SU-DHL-6 (cell line): ENCODE data around the gene TGM6.

Experiments
- H2AFZ ChIP-seq: fragments of 200-600 bp; sonication (generic); 2 replicates; pipeline ENCODE4 v1.6.1; 2014; ENCODE audit warnings: low read depth, mild to moderate bottlenecking, moderate library complexity, mixed read lengths, antibody characterized with exemption, low read length; ENCODE audit not compliant: severe bottlenecking
- H3F3A ChIP-seq: fragments of 200-600 bp; shearing (Covaris generic); 2 replicates; pipeline ENCODE4 v1.6.0; 2016; ENCODE audit warnings: antibody characterized with exemption, mild to moderate bottlenecking; ENCODE audit not compliant: insufficient read depth
- H3K27ac ChIP-seq: fragments of 200-600 bp; sonication (generic); 2 replicates; pipeline ENCODE4 v1.5.1; 2016; ENCODE audit warnings: low read depth, mild to moderate bottlenecking, low read length, moderate library complexity, mixed read lengths
- H3K27me3 ChIP-seq: fragments of 200-600 bp; sonication (generic), shearing (Covaris generic); 2 replicates; pipeline ENCODE4 v1.6.0; 2014; ENCODE audit warnings: mild to moderate bottlenecking, low read length
- H3K36me3 ChIP-seq: fragments of 200-600 bp; sonication (generic); 2 replicates; pipeline ENCODE4 v1.6.1; 2014; ENCODE audit warnings: mild to moderate bottlenecking, low read length, mixed read lengths
- H3K4me2 ChIP-seq: fragments of 300-600, 200-600 bp; shearing (Covaris generic), sonication (generic); 2 replicates; pipeline ENCODE4 v1.6.0; 2014; ENCODE audit warnings: low read length, low read depth, mild to moderate bottlenecking; ENCODE audit not compliant: poor library complexity, severe bottlenecking
- H3K4me3 ChIP-seq: fragments of 200-600 bp; sonication (generic); 2 replicates; pipeline ENCODE4 v1.5.1; 2014; ENCODE audit warnings: antibody characterized with exemption, low read length, mild to moderate bottlenecking, mixed read lengths; ENCODE audit not compliant: insufficient read depth, poor library complexity, severe bottlenecking
- H3K79me2 ChIP-seq: fragments of 200-600 bp; sonication (generic); 2 replicates; pipeline ENCODE4 v1.6.1; 2014; ENCODE audit warnings: mild to moderate bottlenecking, low read length, moderate library complexity; ENCODE audit not compliant: insufficient read depth
- H3K9ac ChIP-seq: fragments of 200-600 bp; sonication (generic); 2 replicates; pipeline ENCODE4 v1.7.0; 2014; ENCODE audit warnings: mild to moderate bottlenecking, low read length
- H3K9me2 ChIP-seq: fragments of 200-600 bp; sonication (generic); replicated peaks from 2 replicates; pipeline ENCODE4 v1.6.1; 2014; ENCODE audit warnings: low read length; ENCODE audit not compliant: insufficient read depth
- H3K9me3 ChIP-seq: fragments of 200-600 bp; sonication (generic); 2 replicates; pipeline ENCODE4 v1.6.1; 2014; ENCODE audit warnings: low read length, mixed read lengths; ENCODE audit not compliant: insufficient read depth
- H4K20me1 ChIP-seq: fragments of 200-600 bp; sonication (generic); 2 replicates; pipeline ENCODE4 v1.6.1; 2014; ENCODE audit warnings: low read depth, mild to moderate bottlenecking, antibody characterized with exemption, low read length, moderate library complexity, mixed read lengths
- EZH2phosphoT487 ChIP-seq: fragments of 200-600 bp; sonication (generic), shearing (Covaris generic); conservative IDR thresholded peaks from 2 replicates; pipeline ENCODE4 v1.6.1; 2018; ENCODE audit warnings: mild to moderate bottlenecking, antibody characterized with exemption, low read length, moderate library complexity, mixed read lengths
- TF ChIP-seq, protein P1 (sequence below): fragments of 200-600 bp; sonication (generic); IDR thresholded peaks from one replicate; pipeline ENCODE4 v1.5.1; 2017; ENCODE audit warnings: antibody characterized with exemption, mild to moderate bottlenecking, low read length, moderate library complexity; ENCODE audit not compliant: insufficient read depth, poor library complexity, severe bottlenecking

Gene TGM6

DNA sequence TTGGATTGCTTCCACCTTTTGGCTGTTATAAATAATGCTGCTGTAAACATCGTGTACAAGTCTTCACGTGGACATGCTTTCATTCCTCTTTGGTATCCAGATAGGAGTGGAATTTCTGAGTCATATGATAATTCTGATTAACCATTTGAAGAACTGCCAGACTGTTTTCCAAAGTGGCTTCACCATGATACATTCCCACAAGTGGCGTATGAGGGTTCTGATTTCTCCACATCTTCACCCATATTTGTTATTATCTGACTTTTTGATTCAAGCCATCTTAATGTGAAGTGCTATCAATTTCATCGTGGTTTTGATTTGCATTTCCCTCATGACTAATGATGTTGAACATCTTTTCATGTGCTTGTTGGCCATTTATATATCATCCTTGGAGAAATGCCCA lies 92.8 kb downstream of the TGM6 start:
- Histone ChIP-seq H4K20me1 (peaks cover 8% of the 10 kb centered on the region), H3K27me3 (no peaks in the 10 kb centered on the region), H2AFZ (no peak overlapping the region), H3K27ac (no peak overlapping the region), H3K79me2 (peaks cover 21% of the 10 kb centered on the region), H3K4me2 (no peak overlapping the region), H3F3A (peaks cover 12% of the 10 kb centered on the region), H3K9me2 (no peaks in the 10 kb centered on the region), H3K9me3 (no peaks in the 10 kb centered on the region), H3K36me3 (peaks cover 10% of the 10 kb centered on the region; the same call in 1 of the 2 replicates), H3K4me3 (no peak overlapping the region), H3K9ac (no peak overlapping the region)
- TF ChIP-seq, protein P1, sequence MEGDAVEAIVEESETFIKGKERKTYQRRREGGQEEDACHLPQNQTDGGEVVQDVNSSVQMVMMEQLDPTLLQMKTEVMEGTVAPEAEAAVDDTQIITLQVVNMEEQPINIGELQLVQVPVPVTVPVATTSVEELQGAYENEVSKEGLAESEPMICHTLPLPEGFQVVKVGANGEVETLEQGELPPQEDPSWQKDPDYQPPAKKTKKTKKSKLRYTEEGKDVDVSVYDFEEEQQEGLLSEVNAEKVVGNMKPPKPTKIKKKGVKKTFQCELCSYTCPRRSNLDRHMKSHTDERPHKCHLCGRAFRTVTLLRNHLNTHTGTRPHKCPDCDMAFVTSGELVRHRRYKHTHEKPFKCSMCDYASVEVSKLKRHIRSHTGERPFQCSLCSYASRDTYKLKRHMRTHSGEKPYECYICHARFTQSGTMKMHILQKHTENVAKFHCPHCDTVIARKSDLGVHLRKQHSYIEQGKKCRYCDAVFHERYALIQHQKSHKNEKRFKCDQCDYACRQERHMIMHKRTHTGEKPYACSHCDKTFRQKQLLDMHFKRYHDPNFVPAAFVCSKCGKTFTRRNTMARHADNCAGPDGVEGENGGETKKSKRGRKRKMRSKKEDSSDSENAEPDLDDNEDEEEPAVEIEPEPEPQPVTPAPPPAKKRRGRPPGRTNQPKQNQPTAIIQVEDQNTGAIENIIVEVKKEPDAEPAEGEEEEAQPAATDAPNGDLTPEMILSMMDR: no peak
- no peak for TF ChIP-seq EZH2phosphoT487

DNA sequence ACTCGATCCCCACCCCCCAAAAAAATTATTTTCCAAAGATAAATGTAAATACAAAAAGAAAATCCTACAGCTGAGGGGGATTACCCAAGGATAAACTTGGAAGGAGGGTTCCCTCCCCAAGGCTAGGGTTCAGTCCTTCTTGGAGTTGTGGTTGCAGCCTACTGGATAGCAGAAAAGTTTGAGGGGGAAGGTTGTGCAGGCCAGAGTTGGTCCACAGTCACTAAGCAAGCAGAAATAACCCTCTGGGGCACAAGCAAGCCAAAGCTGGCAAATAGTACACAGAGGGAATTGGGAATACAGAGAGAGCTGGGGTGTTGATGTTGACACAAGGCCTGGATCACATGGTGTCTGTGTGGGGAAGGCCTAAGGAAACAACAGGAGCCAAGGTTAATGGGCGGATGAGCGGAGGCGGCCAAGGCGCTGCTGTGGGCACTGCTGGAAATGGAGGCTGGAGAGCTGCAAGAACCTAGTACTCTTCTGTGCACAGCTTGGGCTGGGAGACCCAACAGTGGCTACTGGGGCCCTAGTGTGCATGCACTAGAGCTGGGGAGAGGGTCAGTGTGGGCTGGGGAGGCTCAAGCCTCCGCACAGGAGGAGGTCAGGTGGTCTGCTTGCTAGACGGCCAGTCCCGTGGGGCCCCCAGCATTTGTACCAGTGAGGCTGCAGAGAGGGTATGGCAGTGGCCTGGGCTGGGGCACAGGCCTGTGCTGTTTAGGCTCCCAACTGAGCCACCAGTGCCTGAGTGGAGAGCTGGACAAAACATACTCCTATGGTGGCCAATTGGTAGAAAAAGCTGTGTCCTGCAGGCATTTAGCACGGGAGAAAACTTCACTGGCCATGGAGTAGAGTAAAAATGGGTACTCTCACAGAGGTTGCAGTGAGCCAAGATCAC lies 95.4 kb downstream of the TGM6 start:
- Histone ChIP-seq H2AFZ (no peak overlapping the region), H3K9me3 (no peaks in the 10 kb centered on the region), H3K79me2 (no peaks in the 10 kb centered on the region), H3K27me3 (no peaks in the 10 kb centered on the region), H3F3A (peaks cover 2% of the 10 kb centered on the region; the same call in 1 of the 2 replicates), H3K4me3 (no peak overlapping the region), H3K9ac (no peak overlapping the region), H3K9me2 (no peaks in the 10 kb centered on the region), H3K27ac (no peak overlapping the region), H4K20me1 (no peaks in the 10 kb centered on the region), H3K36me3 (no peaks in the 10 kb centered on the region), H3K4me2 (no peak overlapping the region)
- TF ChIP-seq, protein P1: no peak
- no peak for TF ChIP-seq EZH2phosphoT487

DNA sequence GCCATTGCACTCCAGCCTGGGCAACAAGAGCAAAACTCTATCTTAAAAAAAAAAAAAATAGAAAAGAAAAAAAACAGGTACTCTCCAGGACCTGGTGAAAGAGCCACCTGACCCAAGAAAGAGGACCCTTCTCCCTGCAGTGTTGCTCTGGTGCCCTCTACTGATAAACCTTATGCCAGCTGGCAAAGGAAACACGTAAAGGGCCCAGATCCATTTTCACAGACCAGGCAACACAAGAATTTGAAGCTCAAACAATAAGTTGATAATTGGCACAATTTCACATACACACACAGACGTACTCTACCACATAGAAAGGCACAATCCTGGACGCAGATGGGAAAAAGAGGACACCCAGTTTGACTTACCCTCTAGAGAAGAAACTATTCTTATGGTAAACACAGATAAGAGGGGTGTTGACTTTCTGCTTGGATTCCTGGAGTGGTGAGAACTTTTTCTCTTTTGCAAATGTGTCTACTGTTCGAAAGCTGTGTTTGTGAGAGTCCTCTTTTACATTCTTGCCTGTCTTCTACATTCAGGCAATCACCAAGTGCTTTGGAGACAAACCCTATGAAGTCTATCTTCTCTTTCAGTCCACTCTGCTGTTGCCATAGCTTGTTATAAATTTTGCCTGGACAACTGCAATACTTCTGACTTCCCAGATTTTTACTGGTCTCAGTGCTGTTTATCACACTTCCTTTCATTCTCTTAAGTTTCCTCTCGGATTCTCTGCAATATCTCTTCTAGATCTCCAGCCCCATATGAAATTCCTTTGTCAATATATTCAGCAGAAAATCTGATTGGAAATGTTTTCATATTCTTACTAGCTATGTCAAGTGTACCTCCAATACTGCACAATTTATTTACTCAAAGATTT lies 96.3 kb downstream of the TGM6 start:
- H2AFZ ChIP-seq: no peak overlapping the region
- TF ChIP-seq EZH2phosphoT487: no peak
- TF ChIP-seq, protein P1: no peak
- no peaks in the 10 kb centered on the region for H3K9me2 ChIP-seq
- H3K27ac ChIP-seq: no peak overlapping the region
- no peak overlapping the region for H3K4me3 ChIP-seq
- H3K9ac ChIP-seq: no peak overlapping the region
- H3K4me2 ChIP-seq: no peak overlapping the region
- no peaks in the 10 kb centered on the region for H3K79me2 ChIP-seq
- H3K36me3 ChIP-seq: no peaks in the 10 kb centered on the region
- no peaks in the 10 kb centered on the region for H3F3A ChIP-seq
- no peaks in the 10 kb centered on the region for H3K9me3 ChIP-seq
- no peaks in the 10 kb centered on the region for H3K27me3 ChIP-seq
- no peaks in the 10 kb centered on the region for H4K20me1 ChIP-seq
